GM18867 (cell line): ENCODE measurements around the gene ATP9B.

ENCODE experiments used
- ATAC-seq: cut with Tn5 transposase; IDR thresholded peaks from one replicate; pipeline ENCODE4 v1.9.1; 2021; ENCODE audit warnings: mild to moderate bottlenecking, moderate library complexity; ENCODE audit not compliant: unreplicated experiment

The ATP9B gene

GRCh38 chr18:79377187-79377891 lies 308.1 kb downstream of the ATP9B start:
- no peak for ATAC-seq

GRCh38 chr18:79378536-79379250 lies 309.5 kb downstream of the ATP9B start:
- ATAC-seq: peak; percentile 44

- no peak for ATAC-seq
These were observed 310.2 kb downstream of the ATP9B start for GRCh38 chr18:79379251-79379905.

DNA sequence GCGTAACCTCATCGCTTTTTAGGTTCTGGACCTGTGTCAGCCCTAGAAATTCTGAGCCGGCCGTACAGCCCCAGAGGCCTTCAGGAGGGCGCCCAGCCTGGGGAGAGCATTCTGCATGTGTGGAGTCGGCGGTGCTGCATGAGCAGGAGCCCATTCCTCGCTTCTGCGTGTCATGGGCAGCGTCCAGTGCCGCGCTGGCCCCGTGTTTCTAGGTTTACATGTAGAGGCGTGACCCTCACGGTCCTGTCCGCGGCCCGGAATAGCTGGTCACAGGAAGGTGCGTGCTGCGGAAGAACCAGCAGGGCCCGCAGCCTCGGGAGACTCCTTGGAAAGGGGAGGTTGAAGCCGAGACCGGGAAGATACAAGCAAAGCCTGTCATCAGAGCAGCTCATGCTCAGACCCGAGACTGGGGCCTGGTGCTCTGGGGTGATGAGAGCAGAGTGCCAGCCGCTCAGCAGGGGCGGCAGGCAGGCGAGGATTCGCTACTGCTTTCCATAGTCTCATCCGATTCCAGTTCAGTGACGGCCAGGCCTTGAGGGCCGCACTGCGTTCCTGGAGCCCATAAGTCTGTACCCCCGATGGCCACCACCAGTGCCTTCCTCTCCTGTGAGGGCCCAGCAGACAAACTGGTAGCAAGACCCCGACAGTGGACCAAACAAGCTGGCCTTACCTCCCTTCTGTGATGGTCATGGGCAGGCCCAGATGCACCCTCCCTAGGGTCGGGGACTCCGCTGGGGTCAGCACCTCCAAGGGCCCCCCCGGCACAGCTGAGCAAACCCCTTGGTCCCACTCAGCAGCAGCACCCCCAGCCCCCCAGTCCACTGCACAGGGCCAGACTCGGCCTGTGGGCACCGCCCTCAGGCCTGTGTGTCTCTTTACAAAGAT lies 311.0 kb downstream of the ATP9B start:
- no peak for ATAC-seq

DNA sequence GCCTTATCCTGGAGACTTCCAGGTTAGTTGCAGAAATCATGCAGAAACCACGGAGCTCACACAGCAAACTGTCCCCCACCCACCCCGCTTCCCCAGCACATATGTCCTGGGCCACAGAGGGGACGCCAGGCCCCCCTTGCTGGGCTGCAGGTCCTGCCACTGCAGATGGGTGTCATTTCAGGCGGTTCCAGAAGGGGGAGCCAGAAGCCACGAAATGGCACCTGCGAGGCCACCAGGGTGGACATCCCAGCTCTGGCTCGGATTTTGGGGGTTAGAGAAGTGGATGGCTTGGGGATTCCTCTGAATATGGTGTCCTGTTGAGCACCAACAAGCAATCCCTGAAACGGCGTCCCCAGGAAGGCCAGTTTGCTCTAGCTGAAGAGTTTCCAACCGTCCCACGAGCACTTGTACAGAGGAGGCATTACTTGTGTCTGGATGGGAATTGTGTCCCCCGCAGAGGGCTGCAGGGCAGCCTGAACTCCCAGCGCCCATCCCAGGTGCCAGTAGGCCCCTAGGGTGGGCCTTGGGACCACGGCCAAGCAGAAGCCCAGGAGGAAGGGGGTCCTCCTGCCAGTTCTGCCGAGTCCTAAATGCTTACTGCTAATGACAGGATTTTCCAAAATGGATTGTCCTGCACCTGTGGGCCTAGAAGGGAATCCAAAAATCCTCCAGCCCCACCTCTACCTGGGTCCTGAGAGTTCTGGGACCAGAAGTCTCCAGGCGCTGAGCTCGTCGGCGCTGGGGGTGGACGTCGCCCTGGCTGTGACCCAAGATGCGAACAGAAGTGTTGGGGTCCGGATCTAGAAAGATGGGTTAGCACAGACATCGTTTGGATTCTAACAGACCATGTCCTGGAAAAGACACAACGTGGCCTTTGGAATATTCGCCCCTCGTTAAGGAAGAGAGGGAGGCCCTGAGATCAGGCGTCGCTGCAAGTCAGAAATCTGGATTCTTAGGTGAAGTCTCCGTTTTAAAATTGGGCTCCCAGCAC lies 311.9 kb downstream of the ATP9B start:
- ATAC-seq: peak; percentile 35

DNA sequence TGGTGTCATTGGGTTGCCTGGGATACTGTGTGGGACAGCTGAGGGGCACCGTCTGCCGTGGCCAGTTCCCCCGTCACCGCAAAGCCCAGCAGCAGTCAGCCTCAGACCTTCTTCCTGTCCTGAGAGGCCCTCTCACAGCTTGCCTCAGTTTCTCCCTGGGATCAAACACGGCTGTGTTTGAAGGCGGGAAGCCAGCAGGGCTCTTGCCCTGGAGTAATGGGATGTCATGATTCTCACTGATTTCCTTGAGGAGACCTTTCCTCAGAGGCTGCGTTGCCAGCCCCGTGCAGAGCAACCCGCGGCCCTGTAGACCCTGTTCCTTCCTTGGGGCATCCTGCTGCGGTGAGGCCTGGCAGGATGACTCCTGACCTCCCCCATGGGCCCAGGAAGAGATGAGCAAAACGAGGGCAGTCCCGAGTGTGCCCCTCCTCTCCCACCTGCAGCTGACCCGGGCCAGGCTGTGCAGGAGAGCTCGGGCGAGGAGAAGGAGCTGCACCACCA lies 312.7 kb downstream of the ATP9B start:
- ATAC-seq: no peak

DNA sequence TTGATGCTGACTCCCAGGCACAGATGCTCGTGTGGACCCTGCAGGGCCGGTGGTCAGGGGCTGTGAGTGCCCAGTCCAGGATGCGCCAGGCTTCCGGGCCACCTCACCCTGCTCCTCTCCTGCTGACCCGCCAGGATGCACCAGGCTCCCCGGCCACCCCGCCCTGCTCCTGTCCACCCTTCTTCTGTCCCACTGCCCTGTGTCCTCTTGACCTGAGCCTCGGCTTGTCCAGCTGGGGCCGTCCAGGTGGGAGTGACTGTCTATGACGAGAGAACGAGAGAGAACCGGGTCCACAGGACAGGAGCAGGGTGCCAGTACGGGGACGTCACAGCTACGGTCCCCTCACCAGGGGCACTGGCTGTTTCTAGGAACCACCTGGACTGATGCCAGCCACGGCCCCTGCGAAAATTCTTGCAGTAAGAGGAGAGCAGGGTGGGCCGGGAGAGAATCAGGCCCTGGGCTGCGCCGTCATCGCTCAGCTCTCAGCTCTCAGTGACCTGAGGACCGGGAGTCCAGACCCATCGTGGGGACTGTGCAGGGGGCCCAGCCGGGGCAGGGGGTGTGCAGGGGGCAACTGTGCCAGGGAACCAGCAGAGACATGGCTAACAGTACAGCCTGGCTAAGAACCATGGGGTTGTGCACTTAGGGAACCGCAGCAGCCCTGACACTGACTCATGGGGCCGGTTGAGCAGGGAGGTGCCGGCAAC lies 313.6 kb downstream of the ATP9B start:
- ATAC-seq: no peak

- ATAC-seq: no peak
These were observed 314.3 kb downstream of the ATP9B start for GRCh38 chr18:79383388-79384056.

DNA sequence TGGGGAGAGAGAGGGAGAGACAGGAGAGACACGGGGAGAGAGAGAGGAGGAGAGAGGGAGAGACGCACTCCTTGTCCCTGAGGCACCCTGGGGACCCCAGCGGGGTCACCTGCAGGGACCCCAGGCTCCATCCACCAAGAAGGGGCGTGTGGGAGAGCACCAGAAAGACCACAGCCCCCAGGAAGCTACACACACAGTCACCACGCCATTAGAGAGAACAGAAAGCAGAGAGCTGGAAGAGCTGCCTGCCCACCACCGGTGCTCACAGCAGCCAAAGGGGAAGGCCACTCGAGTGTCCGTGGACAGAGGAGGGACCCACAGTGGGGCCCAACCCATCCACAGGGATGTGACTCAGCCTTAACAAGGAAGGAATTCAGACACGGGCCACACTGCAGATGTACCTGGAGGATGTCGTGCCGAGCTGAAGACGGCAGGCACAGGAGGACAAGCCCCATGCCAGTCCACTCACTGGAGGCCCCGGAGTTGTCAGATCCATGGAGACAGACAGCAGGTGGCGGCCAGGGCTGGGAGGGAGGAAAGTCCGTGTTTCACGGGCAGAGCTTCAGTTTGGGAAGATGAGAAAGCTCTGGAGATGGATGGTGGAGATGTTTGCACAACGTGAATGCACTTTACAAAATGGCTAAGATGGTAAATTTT lies 315.1 kb downstream of the ATP9B start:
- no peak for ATAC-seq

- no peak for ATAC-seq
These were observed 315.6 kb downstream of the ATP9B start for GRCh38 chr18:79384834-79385233.

- no peak for ATAC-seq
These were observed 316.1 kb downstream of the ATP9B start for GRCh38 chr18:79385326-79385707.

DNA sequence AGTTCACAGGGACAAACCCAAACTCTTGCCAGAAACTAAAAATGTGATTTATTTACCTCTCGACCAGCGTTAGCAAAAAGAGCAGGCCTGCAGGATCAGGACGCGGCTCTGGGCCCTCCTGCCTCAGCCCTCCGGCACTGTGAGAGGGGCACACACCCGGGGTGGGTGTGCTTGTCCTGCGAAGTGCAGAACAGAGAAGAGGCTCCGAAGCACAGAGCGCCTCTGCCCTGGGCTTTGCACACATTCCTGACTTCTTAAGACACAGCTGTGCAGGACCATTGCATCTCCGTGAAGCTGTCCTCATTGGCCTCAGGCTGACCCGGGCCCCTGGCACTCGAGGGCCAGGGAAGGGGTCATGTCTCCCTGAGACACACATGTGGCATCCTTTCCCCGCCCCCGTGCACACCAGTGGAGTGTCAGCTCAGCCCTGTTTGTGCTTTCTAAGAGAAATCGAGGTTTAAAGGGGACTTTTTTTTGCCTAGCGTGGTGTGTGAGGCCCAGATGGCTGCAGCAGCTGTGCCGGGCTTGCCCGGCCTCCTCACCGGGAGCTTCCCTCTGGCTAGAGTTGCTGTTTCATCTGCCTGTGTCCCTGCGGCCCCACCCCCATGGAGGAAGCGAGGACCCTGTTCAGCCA lies 316.6 kb downstream of the ATP9B start:
- no peak for ATAC-seq

DNA sequence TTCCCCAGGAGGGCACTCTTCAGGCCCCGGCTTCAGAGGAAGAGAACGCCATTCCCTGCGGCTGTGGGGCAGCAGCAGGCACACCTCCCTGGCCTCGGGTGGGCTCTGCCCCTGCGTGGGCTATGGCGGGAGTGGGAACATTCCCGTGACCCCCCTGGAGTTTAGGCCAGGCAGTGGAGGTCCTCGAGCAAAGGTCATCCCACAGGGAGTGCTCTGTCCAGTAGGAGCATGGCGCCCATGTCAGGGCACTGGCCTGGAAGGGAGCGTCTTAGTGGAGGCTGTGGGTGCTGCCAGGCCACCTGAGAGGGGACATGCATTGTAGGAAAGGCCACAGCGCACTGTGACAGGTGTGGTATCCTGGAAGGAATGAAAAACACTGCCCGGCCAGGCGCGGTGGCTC lies 317.4 kb downstream of the ATP9B start:
- no peak for ATAC-seq

- no peak for ATAC-seq
These were observed 318.0 kb downstream of the ATP9B start for GRCh38 chr18:79387214-79387613.

DNA sequence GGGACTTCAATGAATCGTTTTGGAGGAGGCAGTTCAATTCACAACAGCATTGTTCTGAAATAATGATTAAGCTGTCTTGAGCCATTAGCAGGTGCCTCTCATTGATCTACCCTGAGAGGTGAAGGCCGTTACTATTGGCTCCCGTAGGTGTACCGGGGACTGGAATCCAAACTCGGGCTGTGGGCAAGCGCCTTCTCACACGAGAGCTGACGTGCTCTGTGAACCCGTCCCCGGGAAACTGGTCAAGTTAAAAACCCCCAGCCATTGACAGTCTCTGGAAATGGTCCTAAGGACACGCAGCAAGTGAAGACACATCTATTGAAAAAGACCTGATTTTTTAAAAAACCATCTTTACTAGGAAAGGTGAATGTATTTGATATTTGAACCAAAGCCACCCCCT lies 318.4 kb downstream of the ATP9B start:
- ATAC-seq: no peak

DNA sequence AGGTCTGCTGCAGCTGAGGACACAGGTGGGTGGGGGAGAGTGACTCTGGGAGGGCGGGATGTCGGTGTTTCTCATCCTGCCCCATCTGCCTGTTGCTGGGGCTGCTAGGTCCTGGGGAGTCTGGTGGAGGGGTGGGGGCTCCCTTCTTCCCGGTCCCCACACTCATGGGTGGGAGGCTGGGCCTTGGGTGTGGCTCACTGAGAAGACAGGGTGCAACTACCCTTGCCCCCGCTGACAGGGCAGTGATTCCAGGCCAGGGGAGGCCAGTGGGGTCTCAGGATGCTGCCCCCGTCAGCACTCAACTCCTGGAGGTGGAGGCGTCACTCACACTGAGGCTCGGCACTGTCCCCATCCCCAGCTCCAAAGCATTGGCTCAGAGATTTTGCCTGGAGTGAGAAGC lies 318.8 kb downstream of the ATP9B start:
- ATAC-seq: no peak

DNA sequence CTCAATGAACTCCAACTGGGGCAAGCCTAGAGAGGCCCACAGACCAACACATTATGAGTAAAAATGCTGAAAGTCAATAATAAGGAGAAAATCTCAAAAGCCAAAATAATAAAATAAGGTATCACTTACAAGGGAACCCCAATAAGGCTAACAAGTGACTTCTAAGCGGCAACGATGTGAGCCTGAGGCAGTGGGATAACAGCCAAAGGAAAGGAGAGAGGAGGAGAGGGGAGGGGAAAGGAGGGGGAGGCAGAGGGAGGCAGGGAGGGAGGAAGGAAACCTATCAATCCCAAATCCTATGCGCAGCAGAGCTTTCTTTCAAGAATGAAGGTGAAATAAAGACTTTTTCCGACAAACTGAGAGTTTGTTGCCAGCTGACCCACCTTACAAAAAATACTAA lies 320.5 kb downstream of the ATP9B start:
- no peak for ATAC-seq

DNA sequence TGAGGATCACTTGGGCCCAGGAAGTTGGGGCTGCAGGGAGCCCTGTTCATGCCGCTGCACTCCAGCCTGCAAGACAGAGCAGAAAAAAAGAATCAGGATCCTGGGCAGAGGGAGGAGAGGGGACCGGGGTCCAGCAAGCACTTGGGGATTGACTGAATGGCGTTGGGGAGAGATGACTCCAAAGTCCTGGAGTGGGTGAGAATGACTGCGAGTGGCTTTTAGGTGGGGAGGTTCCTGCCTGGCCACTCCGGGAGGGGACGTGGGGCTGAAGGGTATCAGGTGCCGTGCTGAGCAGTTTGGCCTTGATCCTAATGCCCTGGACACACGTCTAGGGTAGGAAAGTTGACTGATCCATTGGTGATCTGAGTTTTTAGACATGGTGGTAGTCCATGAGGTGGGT lies 323.0 kb downstream of the ATP9B start:
- no peak for ATAC-seq
